HepG2 (cell line): ENCODE results near the gene GRB2. TPM values are rescaled to one million over a fixed set of nuclear protein-coding genes. Genes with fewer than 3 reads are reported as not detected.

Source experiments
- ATAC-seq: fragments of 200-7000 bp; cut with Tn5 transposase; 3 replicates; pipeline ENCODE4 v1.9.1; 2020; ENCODE audit warnings: mild to moderate bottlenecking, moderate library complexity
- BruUV-seq: library from RNA; stranded (reverse); fragments of 400-500 nt; replicated peaks from 2 replicates; lab custom pipeline; 2021; lab: Mats Ljungman, UMichigan
- CTCF ChIA-PET: fragments of 300-600 bp; formaldehyde crosslinking; extraction: SDS; loops from one replicate; lab custom pipeline; 2021; ENCODE audit warnings: low total read pairs, inconsistent platforms, low intra/inter-chr PET ratio; lab: Yijun Ruan, JAX
- POLR2A ChIA-PET: fragments of 350-600 bp; sonication (Branson Sonifier 250); formaldehyde crosslinking; loops from one replicate; lab custom pipeline; 2020; ENCODE audit warnings: antibody characterized with exemption, inconsistent platforms; lab: Yijun Ruan, JAX
- DNase-seq: peaks from one replicate; pipeline ENCODE4 v3.0.0-alpha.2; 2015; ENCODE audit warnings: low spot score
- FAIRE-seq: peaks from 3 replicates; lab custom pipeline; 2011; peaks lifted over from hg19 to GRCh38; lab: Jason Lieb, UNC
- H2AFZ ChIP-seq: one replicate; pipeline ENCODE4 v1.6.1; 2011; ENCODE audit warnings: low read length, inconsistent platforms
- H3K27ac ChIP-seq: fragments of 300-600 bp; 3 replicates; pipeline ENCODE4 v1.8.0; 2011; ENCODE audit warnings: mixed run types, mild to moderate bottlenecking, mixed read lengths, low read length, inconsistent platforms; ENCODE audit not compliant: insufficient read depth; ENCODE audit errors: extremely low read length
- H3K27me3 ChIP-seq, 2 experiments: fragments of 200-600 bp in 1 of 2; 2 replicates in 1 of 2; 3 replicates in 1 of 2; pipeline versions ENCODE4 v1.6.0 to v1.8.0; 2011; ENCODE audit warnings: low read length in 2 of 2, mild to moderate bottlenecking in 2 of 2, moderate library complexity in 2 of 2, inconsistent platforms in 1 of 2; ENCODE audit not compliant: insufficient read depth in 2 of 2, control insufficient read depth in 1 of 2
- H3K36me3 ChIP-seq, 2 experiments: fragments of 200-600 bp in 1 of 2; replicated peaks in 1 of 2; 2 replicates in 1 of 2; 3 replicates in 1 of 2; pipeline versions ENCODE4 v1.5.1 to v1.8.0; 2011; ENCODE audit warnings: low read length in 2 of 2, inconsistent platforms in 1 of 2; ENCODE audit not compliant: insufficient read depth in 2 of 2, control insufficient read depth in 1 of 2
- H3K4me1 ChIP-seq: 2 replicates; pipeline ENCODE4 v1.5.1; 2012; ENCODE audit warnings: low read length, inconsistent platforms; ENCODE audit not compliant: insufficient read depth
- H3K4me2 ChIP-seq: 2 replicates; pipeline ENCODE4 v1.6.0; 2011; ENCODE audit warnings: low read depth, low read length, inconsistent platforms
- H3K4me3 ChIP-seq, 3 experiments: fragments of 200-600 bp in 1 of 3; sonication (generic), shearing (Covaris generic) in 1 of 3; replicated peaks in 1 of 3; 2 replicates each; pipeline ENCODE4 v1.5.1; 2011 to 2016; ENCODE audit warnings: low read length in 3 of 3, inconsistent platforms in 2 of 3, low read depth in 2 of 3, mild to moderate bottlenecking in 2 of 3, control low read depth in 1 of 3, mixed read lengths in 1 of 3; ENCODE audit not compliant: insufficient read depth in 1 of 3
- H3K79me2 ChIP-seq: one replicate; pipeline ENCODE4 v1.6.1; 2011; ENCODE audit warnings: low read length, inconsistent platforms; ENCODE audit not compliant: insufficient read depth
- H3K9ac ChIP-seq: 2 replicates; pipeline ENCODE4 v1.6.0; 2011; ENCODE audit warnings: mild to moderate bottlenecking, low read depth, low read length, inconsistent platforms; ENCODE audit not compliant: insufficient read depth
- H3K9me3 ChIP-seq: 2 replicates; pipeline ENCODE4 v1.5.1; 2012; ENCODE audit warnings: mild to moderate bottlenecking, low read length
- H4K20me1 ChIP-seq: 2 replicates; pipeline ENCODE4 v1.6.0; 2011; ENCODE audit warnings: inconsistent platforms, mild to moderate bottlenecking, low read length, moderate library complexity; ENCODE audit not compliant: insufficient read depth
- CTCF ChIP-seq: sonication (generic); formaldehyde crosslinking; IDR thresholded peaks from 2 replicates; pipeline ENCODE4 v1.5.0; 2020; ENCODE audit warnings: mild to moderate bottlenecking, missing genetic modification reagents, moderate library complexity
- KAT7 ChIP-seq: IDR thresholded peaks from 2 replicates; pipeline ENCODE4 v1.6.1; 2018; ENCODE audit warnings: borderline replicate concordance, missing compliant biosample characterization
- MAZ ChIP-seq, 2 experiments: sonication (generic) in 1 of 2; formaldehyde crosslinking in 1 of 2; IDR thresholded peaks; 2 replicates each; pipeline versions ENCODE4 v1.5.0 to v1.6.1; 2012 to 2020; ENCODE audit warnings: low read depth in 2 of 2, mild to moderate bottlenecking in 2 of 2, borderline replicate concordance in 1 of 2, improper control_type of control experiment in 1 of 2, low read length in 1 of 2, missing genetic modification reagents in 1 of 2, moderate library complexity in 1 of 2
- PAX8 ChIP-seq: sonication (generic); formaldehyde crosslinking; IDR thresholded peaks from 2 replicates; pipeline ENCODE4 v1.8.0; 2022; ENCODE audit warnings: mild to moderate bottlenecking, missing genetic modification reagents, borderline replicate concordance
- WGBS: methylation state at CpG from one replicate; pipeline ENCODE4 v1.1.6; 2017; ENCODE audit warnings: low lambda C conversion rate; 5-methylcytosine and 5-hydroxymethylcytosine counted together
- in situ Hi-C: cut with HindIII; loops from 2 replicates; pipeline ENCODE4 v1.10.0; 2017; ENCODE audit warnings: low pct_unique_long_range_greater_than_20kb; ENCODE audit not compliant: extremely low pct_ligation_motif_present
- intact Hi-C: fragments of 100-400 bp; cut with micrococcal nuclease; formaldehyde crosslinking; loops from one replicate; pipeline ENCODE4 v1.10.0; 2022; ENCODE audit not compliant: unreplicated experiment
- polyA plus RNA-seq, 8 experiments: library from polyadenylated mRNA; depleted of rRNA in 3 of 8; stranded (reverse) in 7 of 8; unstranded in 1 of 8; fragments of >200 nt; fragmentation: Illumina TruSeq in 4 of 8; extraction: Trizol in 4 of 8; gene quantifications; 2 replicates each; pipeline versions ENCODE4 v1.2.1 to v1.2.3, GENCODE V29; 2011 to 2016; ENCODE audit warnings: low read depth in 4 of 8, missing spikeins in 1 of 8, mixed read lengths in 1 of 8; ENCODE audit not compliant: insufficient read depth in 1 of 8
- total RNA-seq, 5 experiments: library from RNA; depleted of rRNA; stranded (reverse); fragments of >200 nt; fragmentation: Illumina TruSeq; extraction: Trizol; gene quantifications; 2 replicates each; pipeline ENCODE4 v1.2.3, GENCODE V29; 2016; ENCODE audit warnings: low read depth in 1 of 5

The GRB2 gene
- total and polyA plus RNA-seq, 2 of the 13 experiments (the other 11 are each of a cell fraction or from before 2014, with no cell fraction given) = 84.6 to 92.3 TPM

- Histone ChIP-seq H3K79me2 (peaks cover 98% of the 10 kb centered on the region), H3K27ac (no peak overlapping the region), H3K9ac (no peak overlapping the region), H3K4me1 (peaks cover 82% of the 10 kb centered on the region), H3K27me3 (no peaks in the 10 kb centered on the region), H3K36me3 (no peaks in the 10 kb centered on the region), H3K4me3 (no peak overlapping the region), H3K9me3 (no peaks in the 10 kb centered on the region), H2AFZ (no peak overlapping the region), H3K4me2 (no peak overlapping the region), H4K20me1 (peaks cover 17% of the 10 kb centered on the region)
- intact Hi-C loops = no loop called here
- BruUV-seq = no TSS peak
- CTCF ChIA-PET = interaction anchor here (0.8 kb wide), 1 partner anchor 39 kb away, joined by 5 read pairs; no protein-coding TSS in a partner anchor
- 88% methylated on average over 8 of the region's 8 CpGs for WGBS
- in situ Hi-C loops = no loop called here
- TF ChIP-seq PAX8 (CRISPR knock-in tag) (no peak), CTCF (CRISPR knock-in tag) (peak; percentile 14; the same call in 1 of the 2 replicates), KAT7 (no peak), MAZ (IDR thresholded peaks at IDR 0.05; ENCODE audit: borderline replicate concordance, low read depth, low read length) (no peak), MAZ (CRISPR knock-in tag; IDR thresholded peaks at IDR 0.05; ENCODE audit: low read depth) (no peak)
- DNase-seq = no peak
- no peak for ATAC-seq
- POLR2A ChIA-PET = no interaction called here
- FAIRE-seq = no peak
These were observed 40.2 kb downstream of the GRB2 start for GRCh38 chr17:75365009-75365930.
